H9 (cell line): ENCODE data around the gene C19orf85. TPM values are rescaled to one million over a fixed set of nuclear protein-coding genes. Genes with fewer than 3 reads are reported as not detected.

ENCODE experiments used
- DNase-seq: peaks from one replicate; pipeline ENCODE4 v3.0.0-alpha.2; 2017
- H2AFZ ChIP-seq: one replicate; pipeline ENCODE4 v1.6.1; 2013; ENCODE audit warnings: mild to moderate bottlenecking, low read length, control low read depth, moderate library complexity
- H2AK5ac ChIP-seq: 2 replicates; pipeline ENCODE4 v1.6.1; 2013; ENCODE audit warnings: low read length, control low read depth, mixed read lengths; ENCODE audit not compliant: insufficient read length
- H2BK120ac ChIP-seq: one replicate; pipeline ENCODE4 v1.6.1; 2013; ENCODE audit warnings: low read depth, mild to moderate bottlenecking, low read length, control low read depth, inconsistent platforms; ENCODE audit not compliant: poor library complexity, severe bottlenecking
- H2BK12ac ChIP-seq: 2 replicates; pipeline ENCODE4 v1.6.1; 2013; ENCODE audit warnings: low read length, control low read depth, mixed read lengths, low read depth; ENCODE audit not compliant: insufficient read length
- H2BK15ac ChIP-seq: 2 replicates; pipeline ENCODE4 v1.6.1; 2013; ENCODE audit warnings: low read depth, low read length, control low read depth
- H2BK20ac ChIP-seq: one replicate; pipeline ENCODE4 v1.6.1; 2013; ENCODE audit warnings: low read depth, mild to moderate bottlenecking, low read length, control low read depth, inconsistent platforms; ENCODE audit not compliant: poor library complexity, severe bottlenecking
- H2BK5ac ChIP-seq: 2 replicates; pipeline ENCODE4 v1.6.1; 2013; ENCODE audit warnings: low read length, control low read depth, mixed read lengths; ENCODE audit not compliant: insufficient read length
- H3K14ac ChIP-seq: 2 replicates; pipeline ENCODE4 v1.6.1; 2013; ENCODE audit warnings: low read length, control low read depth; ENCODE audit not compliant: insufficient read depth
- H3K18ac ChIP-seq: 2 replicates; pipeline ENCODE4 v1.6.1; 2013; ENCODE audit warnings: low read depth, mild to moderate bottlenecking, mixed read lengths, low read length, control low read depth; ENCODE audit not compliant: insufficient read length
- H3K23ac ChIP-seq: 2 replicates; pipeline ENCODE4 v1.6.1; 2013; ENCODE audit warnings: low read length, control low read depth, mixed read lengths, low read depth; ENCODE audit not compliant: insufficient read length
- H3K23me2 ChIP-seq: 2 replicates; pipeline ENCODE4 v1.6.1; 2013; ENCODE audit warnings: low read depth, mild to moderate bottlenecking, mixed read lengths, low read length, control low read depth; ENCODE audit not compliant: insufficient read length, poor library complexity, severe bottlenecking
- H3K27ac ChIP-seq: 2 replicates; pipeline ENCODE4 v1.5.1; 2013; ENCODE audit warnings: low read length, control low read depth, mixed read lengths, low read depth; ENCODE audit not compliant: insufficient read length
- H3K27me3 ChIP-seq: 2 replicates; pipeline ENCODE4 v1.6.1; 2013; ENCODE audit warnings: low read length, control low read depth, inconsistent platforms; ENCODE audit not compliant: insufficient read depth
- H3K4ac ChIP-seq: 2 replicates; pipeline ENCODE4 v1.6.1; 2013; ENCODE audit warnings: low read depth, mild to moderate bottlenecking, control low read depth, inconsistent platforms, low read length, moderate library complexity
- H3K4me1 ChIP-seq: 2 replicates; pipeline ENCODE4 v1.6.1; 2013; ENCODE audit warnings: low read length, control low read depth, inconsistent platforms; ENCODE audit not compliant: insufficient read depth
- H3K4me2 ChIP-seq: 2 replicates; pipeline ENCODE4 v1.6.1; 2013; ENCODE audit warnings: low read length, control low read depth, mixed read lengths; ENCODE audit not compliant: insufficient read length, insufficient read depth
- H3K56ac ChIP-seq: 2 replicates; pipeline ENCODE4 v1.6.1; 2013; ENCODE audit warnings: low read depth, mild to moderate bottlenecking, mixed read lengths, low read length, control low read depth; ENCODE audit not compliant: insufficient read length
- H3K79me1 ChIP-seq: 2 replicates; pipeline ENCODE4 v1.6.1; 2013; ENCODE audit warnings: low read depth, mild to moderate bottlenecking, moderate library complexity, low read length, control low read depth, inconsistent platforms; ENCODE audit not compliant: insufficient read depth, poor library complexity, severe bottlenecking
- H3K79me2 ChIP-seq: 2 replicates; pipeline ENCODE4 v1.6.1; 2013; ENCODE audit warnings: low read length, control low read depth, inconsistent platforms; ENCODE audit not compliant: insufficient read depth
- H3K9ac ChIP-seq: 2 replicates; pipeline ENCODE4 v1.6.1; 2013; ENCODE audit warnings: low read length, control low read depth, mixed read lengths; ENCODE audit not compliant: insufficient read length; ENCODE audit errors: extremely low read depth
- H3K9me3 ChIP-seq: one replicate; pipeline ENCODE4 v1.6.1; 2013; ENCODE audit warnings: low read depth, low read length, inconsistent platforms; ENCODE audit not compliant: control insufficient read depth
- H3T11ph ChIP-seq: one replicate; pipeline ENCODE4 v1.6.1; 2013; ENCODE audit warnings: mild to moderate bottlenecking, low read length, control low read depth, inconsistent platforms
- H4K20me1 ChIP-seq: one replicate; pipeline ENCODE4 v1.6.1; 2013; ENCODE audit not compliant: control insufficient read depth, insufficient read length, insufficient read depth
- H4K5ac ChIP-seq: 2 replicates; pipeline ENCODE4 v1.6.1; 2013; ENCODE audit warnings: low read depth, mild to moderate bottlenecking, mixed read lengths, low read length, control low read depth; ENCODE audit not compliant: insufficient read length
- H4K8ac ChIP-seq: replicated peaks from 2 replicates; pipeline ENCODE4 v1.6.1; 2013; ENCODE audit warnings: low read length, control low read depth, mixed read lengths, low read depth; ENCODE audit not compliant: insufficient read length
- H4K91ac ChIP-seq: 2 replicates; pipeline ENCODE4 v1.6.1; 2013; ENCODE audit warnings: low read depth, mild to moderate bottlenecking, moderate library complexity, mixed read lengths, low read length, control low read depth; ENCODE audit not compliant: insufficient read length
- H3K27ac Mint-ChIP-seq, 3 experiments: 2 replicates in 2 of 3; 3 replicates in 1 of 3; pipeline ENCODE4 v1.8.0; 2020 to 2021; ENCODE audit warnings: mixed read lengths in 3 of 3, mild to moderate bottlenecking in 1 of 3, moderate library complexity in 1 of 3
- H3K27me3 Mint-ChIP-seq: 2 replicates; pipeline ENCODE4 v1.8.0; 2021; ENCODE audit warnings: low read depth, mild to moderate bottlenecking, moderate library complexity, mixed read lengths
- H3K36me3 Mint-ChIP-seq, 3 experiments: 2 replicates in 2 of 3; 3 replicates in 1 of 3; pipeline ENCODE4 v1.8.0; 2020 to 2021; ENCODE audit warnings: low read depth in 3 of 3, mixed read lengths in 3 of 3; ENCODE audit not compliant: insufficient read depth in 1 of 3
- H3K4me1 Mint-ChIP-seq, 2 experiments: 2 replicates each; pipeline ENCODE4 v1.8.0; 2020; ENCODE audit warnings: mixed read lengths in 2 of 2
- H3K4me3 Mint-ChIP-seq, 2 experiments: 2 replicates in 1 of 2; 3 replicates in 1 of 2; pipeline ENCODE4 v1.8.0; 2020 to 2021; ENCODE audit warnings: mild to moderate bottlenecking in 2 of 2, mixed read lengths in 2 of 2, moderate library complexity in 1 of 2
- H3K9me3 Mint-ChIP-seq, 2 experiments: 2 replicates in 1 of 2; 3 replicates in 1 of 2; pipeline ENCODE4 v1.8.0; 2020; ENCODE audit warnings: mild to moderate bottlenecking in 2 of 2, mixed read lengths in 2 of 2, moderate library complexity in 1 of 2
- WGBS: extraction: QIAGEN DNeasy Blood & Tissue Kit; methylation state at CpG from one replicate; pipeline ENCODE4 v1.1.7; 2013; ENCODE audit warnings: missing lambda C conversion rate, low lambda C conversion rate, mixed read lengths; ENCODE audit not compliant: insufficient read length; ENCODE audit errors: extremely low coverage; 5-methylcytosine and 5-hydroxymethylcytosine counted together
- total RNA-seq: library from RNA; stranded (reverse); gene quantifications from 2 replicates; pipeline ENCODE4 v1.2.1, GENCODE V29; 2021
- TF ChIP-seq, protein P1 (sequence below): fragments of 200-600 bp; sonication (generic); conservative IDR thresholded peaks from 3 replicates; pipeline ENCODE4 v1.8.0; 2021; ENCODE audit warnings: antibody characterized with exemption, mild to moderate bottlenecking

C19orf85 gene
- total RNA-seq, 1 experiment from 2014 or later, result 1.2 TPM

DNA sequence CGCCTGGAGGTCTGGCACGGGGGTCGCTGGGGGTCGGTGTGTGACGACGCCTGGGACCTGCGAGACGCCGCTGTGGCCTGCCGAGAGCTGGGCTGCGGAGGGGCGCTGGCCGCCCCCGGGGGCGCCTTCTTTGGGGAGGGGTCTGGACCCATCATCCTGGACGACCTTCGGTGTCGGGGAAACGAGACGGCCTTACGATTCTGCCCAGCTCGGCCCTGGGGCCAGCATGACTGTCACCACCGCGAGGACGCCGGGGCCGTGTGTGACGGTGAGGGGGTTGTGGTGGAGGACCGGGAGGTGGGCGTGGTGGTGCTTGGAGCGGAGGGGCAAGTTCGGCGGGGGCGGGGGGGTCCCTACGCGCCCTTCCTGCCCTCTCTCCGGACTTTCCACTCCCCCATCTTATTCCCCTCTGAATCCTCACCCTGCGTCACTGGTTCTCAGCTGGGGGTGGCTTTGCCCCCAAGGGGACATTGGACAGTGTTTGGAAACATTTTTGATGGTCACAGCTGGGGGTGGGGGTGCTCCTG, 29.2 kb upstream of the C19orf85 start:
- Histone ChIP-seq H2AK5ac (no peak overlapping the region), H3K4me2 (no peak overlapping the region), H3K79me1 (no peaks in the 10 kb centered on the region), H3K4ac (no peak overlapping the region), H3K79me2 (no peaks in the 10 kb centered on the region), H3K23me2 (no peaks in the 10 kb centered on the region), H3K4me1 (no peaks in the 10 kb centered on the region), H2BK5ac (no peak overlapping the region), H4K5ac (no peak overlapping the region), H2BK15ac (no peak overlapping the region), H3K14ac (no peak overlapping the region; the same call in 1 of the 2 replicates), H2BK120ac (no peak overlapping the region), H3K56ac (no peak overlapping the region), H3K18ac (no peak overlapping the region), H3T11ph (no peak overlapping the region), H3K27me3 (no peaks in the 10 kb centered on the region), H4K91ac (no peak overlapping the region), H3K23ac (no peak overlapping the region), H4K20me1 (no peaks in the 10 kb centered on the region), H2BK20ac (no peak overlapping the region), H3K9ac (no peak overlapping the region), H4K8ac (no peak overlapping the region), H3K9me3 (no peaks in the 10 kb centered on the region), H3K27ac (no peak overlapping the region), H2AFZ (no peak overlapping the region), H2BK12ac (no peak overlapping the region)
- Mint-ChIP-seq H3K9me3 (no peaks in the 10 kb centered on the region), H3K36me3 (no peaks in the 10 kb centered on the region; a peak in 1 of 7 replicates), H3K27ac (no peak overlapping the region), H3K4me3 (no peak overlapping the region), H3K27me3 (peaks cover 17% of the 10 kb centered on the region), H3K4me1 (peaks cover 21 to 33% of the 10 kb centered on the region in 2 experiments)
- TF ChIP-seq, protein P1, sequence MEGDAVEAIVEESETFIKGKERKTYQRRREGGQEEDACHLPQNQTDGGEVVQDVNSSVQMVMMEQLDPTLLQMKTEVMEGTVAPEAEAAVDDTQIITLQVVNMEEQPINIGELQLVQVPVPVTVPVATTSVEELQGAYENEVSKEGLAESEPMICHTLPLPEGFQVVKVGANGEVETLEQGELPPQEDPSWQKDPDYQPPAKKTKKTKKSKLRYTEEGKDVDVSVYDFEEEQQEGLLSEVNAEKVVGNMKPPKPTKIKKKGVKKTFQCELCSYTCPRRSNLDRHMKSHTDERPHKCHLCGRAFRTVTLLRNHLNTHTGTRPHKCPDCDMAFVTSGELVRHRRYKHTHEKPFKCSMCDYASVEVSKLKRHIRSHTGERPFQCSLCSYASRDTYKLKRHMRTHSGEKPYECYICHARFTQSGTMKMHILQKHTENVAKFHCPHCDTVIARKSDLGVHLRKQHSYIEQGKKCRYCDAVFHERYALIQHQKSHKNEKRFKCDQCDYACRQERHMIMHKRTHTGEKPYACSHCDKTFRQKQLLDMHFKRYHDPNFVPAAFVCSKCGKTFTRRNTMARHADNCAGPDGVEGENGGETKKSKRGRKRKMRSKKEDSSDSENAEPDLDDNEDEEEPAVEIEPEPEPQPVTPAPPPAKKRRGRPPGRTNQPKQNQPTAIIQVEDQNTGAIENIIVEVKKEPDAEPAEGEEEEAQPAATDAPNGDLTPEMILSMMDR, result no peak
- no peak for DNase-seq
- no CpG with 5 or more reads among the region's 38 CpGs for WGBS
